Fibroblast of pulmonary artery (primary cell): ENCODE results near the gene CHRM5.

Source experiments
- DNase-seq: peaks from one replicate; pipeline ENCODE4 v3.0.0-alpha.2; 2010; ENCODE audit warnings: low read depth
- H3K4me3 ChIP-seq: replicated peaks from 2 replicates; pipeline ENCODE4 v1.5.1; 2011; ENCODE audit warnings: low read depth, mild to moderate bottlenecking, control low read depth, low read length, moderate library complexity
- CTCF ChIP-seq: IDR thresholded peaks from 2 replicates; pipeline ENCODE4 v1.5.1; 2011; ENCODE audit warnings: mild to moderate bottlenecking, control low read depth, low read length, inconsistent platforms; ENCODE audit errors: missing control alignments

CHRM5 gene

DNA sequence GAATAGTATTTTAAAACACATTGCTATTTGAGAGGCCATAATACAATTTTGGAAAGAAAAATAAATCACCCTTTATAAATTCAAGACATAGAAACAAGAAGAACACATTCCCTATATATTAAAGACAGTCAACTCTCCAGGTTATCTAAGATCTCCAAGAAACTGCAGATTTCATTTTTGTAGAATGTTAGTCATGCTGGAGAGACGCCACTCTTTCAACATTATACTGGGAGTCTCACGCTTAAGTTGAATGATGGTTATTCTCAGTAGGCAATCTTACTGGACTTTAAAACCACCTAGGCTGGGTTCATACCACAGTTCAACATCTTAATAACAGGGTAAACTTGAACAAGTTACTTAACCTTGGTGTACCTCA lies 3.6 kb upstream of the CHRM5 start:
- TF ChIP-seq CTCF, result no peak
- no peak for DNase-seq

GRCh38 chr15:33968821-33969220 lies 524 bp downstream of the CHRM5 start:
- no peak for TF ChIP-seq CTCF
- no peak overlapping the region for H3K4me3 ChIP-seq
- no peak for DNase-seq

More for the DNA sequence above, 3.6 kb upstream of the CHRM5 start:
- H3K4me3 ChIP-seq, result no peak overlapping the region

DNA sequence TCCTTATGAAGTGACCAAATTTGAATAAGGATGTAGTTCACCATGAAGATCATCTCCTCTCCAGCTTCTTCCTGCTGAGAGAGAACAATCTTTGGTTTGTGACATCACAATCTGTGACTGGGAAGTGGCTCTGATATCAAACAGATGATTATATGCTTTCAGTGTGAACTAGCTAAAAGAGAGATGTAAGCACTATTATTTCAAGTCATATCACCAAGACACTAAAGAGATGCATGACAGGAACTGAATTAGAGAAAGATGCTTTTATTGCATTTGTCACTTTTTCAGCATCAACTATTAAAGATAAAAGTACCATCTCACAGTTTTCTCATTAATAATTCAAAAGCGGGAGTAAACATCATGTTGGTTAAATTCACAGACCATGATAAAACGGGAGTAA lies 3.5 kb downstream of the CHRM5 start:
- no peak overlapping the region for H3K4me3 ChIP-seq
- TF ChIP-seq CTCF, result no peak
- DNase-seq, result no peak

DNA sequence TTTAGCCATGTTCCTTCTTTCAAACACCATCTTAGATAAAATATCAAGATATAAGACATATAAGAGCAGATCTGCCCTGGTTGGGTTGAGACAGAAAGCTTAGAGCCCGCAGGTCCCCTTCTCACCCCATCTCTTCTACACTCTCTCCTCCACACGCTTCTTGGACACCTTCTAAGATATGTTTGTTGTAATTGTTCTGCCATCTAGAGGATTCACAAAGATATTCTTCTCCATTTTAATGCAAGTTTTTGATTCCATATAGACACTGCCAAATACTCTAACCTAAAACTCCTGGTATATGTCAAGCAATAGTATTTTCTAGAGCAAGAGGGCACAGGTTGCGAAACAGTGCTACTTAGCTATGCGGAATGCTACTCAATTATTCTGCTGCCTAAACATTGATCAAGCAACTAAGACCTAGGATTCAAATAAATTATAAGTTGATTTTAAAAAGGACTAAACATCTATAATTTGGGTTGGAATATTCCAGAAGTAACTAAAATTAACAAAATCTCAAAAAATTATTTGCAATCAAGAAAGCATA lies 6.8 kb downstream of the CHRM5 start:
- TF ChIP-seq CTCF, result no peak

DNA sequence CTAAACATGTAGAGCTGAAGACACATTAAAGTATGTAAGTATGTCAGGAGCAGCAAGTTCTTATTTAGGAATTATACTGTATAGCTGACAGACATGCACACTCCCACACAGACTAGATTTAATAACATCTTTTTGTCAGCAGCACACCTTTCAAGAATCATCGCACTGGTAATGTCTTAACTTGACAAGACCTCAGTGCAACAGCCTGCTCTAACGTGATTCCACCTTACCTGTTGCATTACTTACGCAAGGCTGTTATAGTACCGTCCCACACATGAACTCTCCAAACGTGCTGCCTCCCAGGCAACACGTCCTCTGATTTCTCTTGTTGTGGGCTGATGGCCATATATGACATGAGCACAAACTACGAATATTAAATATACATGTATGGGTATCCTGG lies 11.9 kb downstream of the CHRM5 start:
- TF ChIP-seq CTCF, result no peak
- DNase-seq, result no peak
- no peak overlapping the region for H3K4me3 ChIP-seq

More for the DNA sequence above, 6.8 kb downstream of the CHRM5 start:
- no peak overlapping the region for H3K4me3 ChIP-seq
- DNase-seq, result peak; percentile 21

DNA sequence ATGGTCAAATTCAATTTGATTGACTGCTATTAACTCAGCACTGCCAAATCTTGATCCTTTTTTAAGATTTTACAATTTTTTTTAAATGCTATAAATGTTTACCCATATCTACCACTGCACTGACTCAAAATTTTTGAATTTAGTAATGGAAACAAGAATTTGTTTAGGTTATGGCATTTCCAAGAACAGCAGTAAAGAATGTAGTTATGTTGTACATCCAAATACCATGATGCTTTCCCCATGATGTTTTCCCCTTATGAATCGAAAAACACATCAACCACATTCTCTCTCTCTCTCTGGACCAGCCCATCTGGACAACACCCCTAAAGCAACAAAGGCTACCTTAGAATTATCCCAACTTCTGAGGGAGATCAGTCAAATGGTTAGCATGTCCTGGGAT lies 14.2 kb downstream of the CHRM5 start:
- DNase-seq, result no peak
- H3K4me3 ChIP-seq, result no peak overlapping the region
- no peak for TF ChIP-seq CTCF

DNA sequence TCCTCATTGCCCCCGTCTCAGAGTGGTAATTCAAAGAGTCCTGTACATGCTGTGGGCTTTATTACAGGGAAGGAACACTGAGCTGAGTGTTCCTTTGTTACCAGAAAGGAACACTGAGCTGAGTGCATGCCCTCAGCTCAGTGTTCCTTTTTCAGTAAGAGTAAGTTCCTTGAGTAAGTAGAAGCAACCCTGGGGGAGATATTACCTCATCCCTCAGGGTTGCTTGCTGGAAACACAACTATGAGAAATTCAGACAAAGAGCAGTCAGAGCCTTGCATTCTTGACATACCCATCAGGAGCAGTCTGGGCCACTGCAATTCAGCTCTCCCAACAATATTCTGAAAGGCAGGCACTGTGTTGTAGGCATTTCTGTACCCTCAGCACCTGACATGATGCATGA lies 17.0 kb downstream of the CHRM5 start:
- DNase-seq, result peak; percentile 88
- no peak overlapping the region for H3K4me3 ChIP-seq
- no peak for TF ChIP-seq CTCF
